Testis (tissue), 3 donors: ENCODE measurements around the gene SECTM1. TPM values are rescaled to one million over a fixed set of nuclear protein-coding genes. Genes with fewer than 3 reads are reported as not detected.

Experiments used
- DNase-seq: peaks from one replicate; pipeline ENCODE4 v3.0.0-alpha.2; 2019
- H3K27ac ChIP-seq, 2 donors: fragments of 200-600 bp; sonication (generic); one replicate each; pipeline ENCODE4 v1.5.1; 2019
- H3K27me3 ChIP-seq: fragments of 200-600 bp; sonication (generic); one replicate; pipeline ENCODE4 v1.5.1; 2019
- H3K36me3 ChIP-seq: fragments of 200-600 bp; sonication (generic); one replicate; pipeline ENCODE4 v1.5.1; 2017; ENCODE audit warnings: low read depth; ENCODE audit errors: missing control alignments
- H3K4me1 ChIP-seq: fragments of 200-600 bp; sonication (generic); one replicate; pipeline ENCODE4 v1.5.1; 2019
- H3K4me3 ChIP-seq, 2 donors: fragments of 200-600 bp; sonication (generic); one replicate each; pipeline ENCODE4 v1.5.1; 2017 to 2019
- H3K9me3 ChIP-seq: fragments of 200-600 bp; sonication (generic); one replicate; pipeline ENCODE4 v1.5.1; 2017
- POLR2A ChIP-seq: fragments of 450-650 bp; IDR thresholded peaks from one replicate; pipeline ENCODE4 v1.6.1; 2017; ENCODE audit warnings: antibody characterized with exemption, mild to moderate bottlenecking, moderate library complexity
- WGBS, 2 donors: methylation state at CpG; one replicate each; pipeline ENCODE4 v1.1.5; 2018; 5-methylcytosine and 5-hydroxymethylcytosine counted together
- intact Hi-C: fragments of 100-400 bp; cut with DNase I; formaldehyde crosslinking; loops from one replicate; pipeline ENCODE4 v1.15.1; 2023; ENCODE audit warnings: low total_unique reads
- polyA plus RNA-seq: library from polyadenylated mRNA; stranded (reverse); fragments of 350-450 nt; fragmentation: Illumina TruSeq; extraction: RNeasy Lipid Tissue Mini Kit (QIAGEN cat#74804); gene quantifications from one replicate; pipeline ENCODE4 v1.2.3, GENCODE V29; 2014; ENCODE audit warnings: low read depth, low replicate concordance; ENCODE audit not compliant: insufficient read depth
- total RNA-seq, 2 donors: library from RNA; depleted of rRNA; stranded (reverse); fragments of >200 nt; gene quantifications; one replicate each; pipeline ENCODE4 v1.2.3, GENCODE V29; 2016
- TF ChIP-seq, protein P1 (sequence below), 3 experiments: fragments of 450-650 bp in 2 of 3; fragments of 200-600 bp in 1 of 3; sonication (generic) in 1 of 3; IDR thresholded peaks; one replicate each; pipeline ENCODE4 v1.5.1; 2016 to 2019; ENCODE audit warnings: antibody characterized with exemption in 3 of 3, mild to moderate bottlenecking in 2 of 3, moderate library complexity in 1 of 3

SECTM1 gene
- total and polyA plus RNA-seq, 3 donors from 2014 or later = 0.55 to 9.3 (median 5.9) TPM

DNA sequence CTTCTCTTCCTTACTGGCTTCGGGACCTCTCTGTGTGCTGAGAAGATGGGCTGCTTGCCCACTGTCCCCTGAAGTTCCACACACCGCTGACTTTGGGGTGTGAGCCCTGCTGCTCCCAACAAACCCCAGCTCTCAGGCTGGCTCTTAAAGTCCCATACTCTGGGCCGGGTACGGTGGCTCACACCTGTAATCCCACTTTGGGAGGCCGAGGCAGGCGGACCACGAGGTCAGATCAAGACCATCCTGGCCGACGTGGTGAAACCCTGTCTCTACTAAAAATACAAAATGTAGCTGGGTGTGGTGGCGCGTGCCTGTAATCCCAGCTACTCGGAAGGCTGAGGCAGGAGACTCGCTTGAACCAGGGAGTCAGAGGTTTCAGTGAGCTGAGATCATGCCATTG is 33.3 kb downstream of the SECTM1 start:
- TF ChIP-seq POLR2A = no peak
- TF ChIP-seq, protein P1, sequence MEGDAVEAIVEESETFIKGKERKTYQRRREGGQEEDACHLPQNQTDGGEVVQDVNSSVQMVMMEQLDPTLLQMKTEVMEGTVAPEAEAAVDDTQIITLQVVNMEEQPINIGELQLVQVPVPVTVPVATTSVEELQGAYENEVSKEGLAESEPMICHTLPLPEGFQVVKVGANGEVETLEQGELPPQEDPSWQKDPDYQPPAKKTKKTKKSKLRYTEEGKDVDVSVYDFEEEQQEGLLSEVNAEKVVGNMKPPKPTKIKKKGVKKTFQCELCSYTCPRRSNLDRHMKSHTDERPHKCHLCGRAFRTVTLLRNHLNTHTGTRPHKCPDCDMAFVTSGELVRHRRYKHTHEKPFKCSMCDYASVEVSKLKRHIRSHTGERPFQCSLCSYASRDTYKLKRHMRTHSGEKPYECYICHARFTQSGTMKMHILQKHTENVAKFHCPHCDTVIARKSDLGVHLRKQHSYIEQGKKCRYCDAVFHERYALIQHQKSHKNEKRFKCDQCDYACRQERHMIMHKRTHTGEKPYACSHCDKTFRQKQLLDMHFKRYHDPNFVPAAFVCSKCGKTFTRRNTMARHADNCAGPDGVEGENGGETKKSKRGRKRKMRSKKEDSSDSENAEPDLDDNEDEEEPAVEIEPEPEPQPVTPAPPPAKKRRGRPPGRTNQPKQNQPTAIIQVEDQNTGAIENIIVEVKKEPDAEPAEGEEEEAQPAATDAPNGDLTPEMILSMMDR (IDR thresholded peaks at IDR 0.05) = no peak
- H3K36me3 ChIP-seq = no peaks in the 10 kb centered on the region
- no peak overlapping the region for H3K27ac ChIP-seq
- H3K4me3 ChIP-seq = no peak overlapping the region
- intact Hi-C loops = no loop called here
- H3K4me1 ChIP-seq = peaks cover 21% of the 10 kb centered on the region
- no peaks in the 10 kb centered on the region for H3K27me3 ChIP-seq
- DNase-seq = no peak
- 94 to 99% methylated on average over 11 to 13 of the region's 13 CpGs for WGBS, 2 donors
- no peaks in the 10 kb centered on the region for H3K9me3 ChIP-seq

DNA sequence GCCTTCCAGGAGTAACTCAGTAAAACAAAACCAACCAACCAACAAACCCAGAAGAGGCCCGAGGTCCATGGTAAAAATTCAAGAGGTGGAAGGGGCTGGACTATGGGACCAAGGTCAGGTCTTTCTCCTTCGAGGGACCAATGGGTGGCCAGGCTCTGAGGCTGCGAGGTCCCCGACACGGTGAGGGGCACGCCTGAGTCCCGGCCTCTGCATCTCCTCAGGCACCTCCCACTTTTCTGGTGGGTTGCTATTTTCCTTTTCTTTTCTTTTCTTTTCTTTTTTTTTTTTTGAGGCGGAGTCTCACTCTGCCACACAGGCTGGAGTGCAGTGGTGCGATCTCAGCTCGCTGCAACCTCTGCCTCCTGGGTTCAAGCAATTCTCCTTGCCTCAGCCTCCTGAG is 34.1 kb downstream of the SECTM1 start:
- no peak overlapping the region for H3K4me3 ChIP-seq
- intact Hi-C loops = loop anchor here (10.0 kb wide), 1 partner anchor 55 kb away; no protein-coding TSS in a partner anchor
- peaks cover 23% of the 10 kb centered on the region for H3K4me1 ChIP-seq
- WGBS, 2 donors = 89 to 95% methylated on average over 10 of the region's 10 CpGs
- no peaks in the 10 kb centered on the region for H3K9me3 ChIP-seq
- TF ChIP-seq, protein P1 (IDR thresholded peaks at IDR 0.05) = no peak
- TF ChIP-seq POLR2A = no peak
- H3K27ac ChIP-seq = no peak overlapping the region
- H3K36me3 ChIP-seq = no peaks in the 10 kb centered on the region
- no peak for DNase-seq
- no peaks in the 10 kb centered on the region for H3K27me3 ChIP-seq

DNA sequence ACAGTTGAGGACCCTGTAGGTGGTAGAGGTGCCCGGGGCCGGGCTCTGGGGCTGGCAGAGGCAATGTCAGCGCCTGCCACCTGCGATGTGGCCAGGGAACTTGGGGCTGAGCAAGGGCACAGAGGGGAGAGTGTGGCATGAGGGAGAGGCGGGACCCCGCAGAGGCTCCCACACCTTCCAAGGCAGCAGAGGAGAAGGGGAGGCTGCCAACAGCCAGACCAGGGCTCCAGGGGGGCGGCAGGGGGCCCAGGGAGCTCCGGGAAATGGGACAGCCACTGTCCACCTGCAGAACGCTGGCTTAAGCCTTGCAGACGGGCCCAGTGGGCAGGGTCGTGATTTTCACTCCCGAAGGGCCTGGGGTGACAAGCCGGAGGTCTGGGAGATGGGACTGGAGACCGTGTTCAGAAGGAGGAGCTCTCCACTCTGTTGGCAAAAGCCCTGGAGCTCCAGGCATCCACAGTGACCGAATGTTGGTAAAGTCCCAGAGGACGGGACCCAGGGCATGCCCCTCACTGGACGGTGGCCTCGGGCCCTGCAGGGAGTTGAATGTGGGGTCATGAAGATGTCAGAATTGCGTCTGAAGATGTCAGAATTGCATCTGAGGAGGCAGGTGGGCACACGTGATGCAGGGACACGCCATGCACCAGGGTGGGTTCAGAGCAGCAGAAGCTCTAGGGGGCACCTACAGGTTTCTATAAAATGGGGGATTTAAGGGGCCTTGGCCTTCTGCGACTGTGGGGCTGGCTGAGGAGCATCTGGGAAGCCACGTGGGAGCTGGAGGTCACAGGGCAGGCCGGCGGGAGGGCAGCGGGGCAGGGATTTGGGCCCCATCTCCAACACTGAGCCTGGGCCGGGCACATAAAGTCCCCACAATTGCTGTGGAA is 34.8 kb downstream of the SECTM1 start:
- TF ChIP-seq, protein P1 (IDR thresholded peaks at IDR 0.05) = no peak
- no peak for TF ChIP-seq POLR2A

DNA sequence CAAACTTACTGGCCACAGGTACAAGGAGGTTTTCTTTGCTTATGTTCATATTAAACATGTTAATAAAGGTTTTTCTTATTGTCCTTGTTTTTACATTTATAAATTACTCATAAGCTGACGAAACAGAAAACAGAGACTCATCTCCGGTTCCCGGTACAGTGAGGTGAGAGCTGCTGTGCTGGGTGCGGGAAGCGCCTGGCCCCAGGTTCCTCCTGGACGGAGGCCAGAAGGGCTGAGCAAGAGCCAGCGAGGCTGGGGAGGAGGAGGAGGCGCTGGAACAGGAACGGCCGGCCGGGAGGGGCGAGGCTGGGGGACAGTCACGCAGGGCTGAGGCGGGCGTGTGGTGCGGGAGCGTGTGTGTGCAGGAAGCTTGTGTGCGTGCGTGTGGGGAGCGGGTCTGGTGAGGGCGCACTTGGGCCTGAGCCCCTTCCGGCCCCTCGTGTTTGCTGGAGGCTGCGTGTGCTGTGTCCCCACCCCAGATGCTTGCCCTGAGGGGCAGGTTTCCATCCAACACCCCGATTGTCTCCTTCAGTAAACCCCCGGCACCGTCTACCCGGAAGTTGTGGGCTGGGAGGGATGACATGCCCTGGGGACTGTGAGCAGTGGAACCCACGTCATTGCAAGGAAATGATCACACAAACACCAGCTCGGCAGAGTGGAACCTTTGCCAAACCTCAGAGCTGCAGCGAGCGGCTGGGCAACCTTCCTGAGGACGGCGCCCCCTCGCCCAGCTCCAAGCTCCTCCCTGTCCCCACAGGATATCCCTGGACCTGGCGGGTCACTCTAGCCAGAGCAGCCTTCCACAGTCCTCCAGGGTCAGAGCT is 35.6 kb downstream of the SECTM1 start:
- peak overlapping the region; percentile 29 to 44 for H3K4me3 ChIP-seq
- no peak for TF ChIP-seq POLR2A
- TF ChIP-seq, protein P1 (IDR thresholded peaks at IDR 0.05) = no peak
- H3K27me3 ChIP-seq = no peaks in the 10 kb centered on the region
- intact Hi-C loops = loop anchor here (10.0 kb wide), 1 partner anchor 53 kb away; no protein-coding TSS in a partner anchor
- 26 to 49% methylated on average over 17 to 36 of the region's 36 CpGs for WGBS, 2 donors
- DNase-seq = peak; percentile 85
- no peaks in the 10 kb centered on the region for H3K36me3 ChIP-seq
- peaks cover 33% of the 10 kb centered on the region for H3K4me1 ChIP-seq
- H3K9me3 ChIP-seq = no peaks in the 10 kb centered on the region
- H3K27ac ChIP-seq = peak overlapping the region; percentile 89 to 90

More for the DNA sequence above, 34.8 kb downstream of the SECTM1 start:
- Histone ChIP-seq H3K36me3 (no peaks in the 10 kb centered on the region), H3K4me3 (no peak overlapping the region), H3K27me3 (no peaks in the 10 kb centered on the region), H3K27ac (peak overlapping the region; percentile 89 to 90), H3K9me3 (no peaks in the 10 kb centered on the region), H3K4me1 (peaks cover 29% of the 10 kb centered on the region)
- DNase-seq = no peak
- intact Hi-C loops = loop anchor here (10.0 kb wide), 1 partner anchor 54 kb away; no protein-coding TSS in a partner anchor
- whole genome bisulfite sequencing, 2 donors = 74 to 80% methylated on average over 13 to 27 of the region's 27 CpGs
